Measurements from ENCODE around the gene HAND1.

HAND1 gene

GRCh38 chr5:154449786-154450185 is 28.2 kb downstream of the HAND1 start:
- no peak for DNase-seq

GRCh38 chr5:154447089-154447725 is 30.8 kb downstream of the HAND1 start:
- no peak for DNase-seq

GRCh38 chr5:154446195-154447088 is 31.6 kb downstream of the HAND1 start:
- DNase-seq: peak in 1 of 2 experiments; percentile 50

- peak; percentile 90 to 94 for DNase-seq
Observed at GRCh38 chr5:154445422-154446194, 32.4 kb downstream of the HAND1 start, which contains the start of gene SAP30L. Gene SAP30L, plus strand, starts transcription at chr5:154445997. Its CDS starts 608 bp downstream, at chr5:154446605.

- DNase-seq: peak in 1 of 2 experiments; percentile 18
Observed at GRCh38 chr5:154444556-154445421, 33.2 kb downstream of the HAND1 start.

- no peak for DNase-seq
Observed at GRCh38 chr5:154442801-154443200, 35.2 kb downstream of the HAND1 start.

- DNase-seq: no peak
Observed at GRCh38 chr5:154440540-154440939, 37.5 kb downstream of the HAND1 start.

- no peak for DNase-seq
Observed at GRCh38 chr5:154437281-154437965, 40.6 kb downstream of the HAND1 start.

- DNase-seq: no peak
Observed at GRCh38 chr5:154435226-154435625, 42.8 kb downstream of the HAND1 start.

- no peak for DNase-seq
Observed at GRCh38 chr5:154430961-154431630, 46.9 kb downstream of the HAND1 start.

- no peak for DNase-seq
Observed at GRCh38 chr5:154430466-154430865, 47.6 kb downstream of the HAND1 start.

GRCh38 chr5:154429341-154429740 is 48.7 kb downstream of the HAND1 start:
- DNase-seq: no peak

GRCh38 chr5:154428208-154428607 is 49.8 kb downstream of the HAND1 start:
- DNase-seq: no peak
